ENCODE measurements around the gene CHRNA4.

Gene CHRNA4

GRCh38 chr20:63363013-63363957 lies 2.1 kb upstream of the CHRNA4 start:
- no peak for DNase-seq (ENCODE audit: low spot score)

- no peak for DNase-seq (ENCODE audit: low spot score)
Measured at GRCh38 chr20:63362436-63363009, 1.4 kb upstream of the CHRNA4 start.

- DNase-seq (ENCODE audit: low spot score), result no peak
Measured at GRCh38 chr20:63361519-63362435, 628 bp upstream of the CHRNA4 start.

- no peak for DNase-seq (ENCODE audit: low spot score)
Measured at GRCh38 chr20:63359937-63360849, 956 bp downstream of the CHRNA4 start.

- no peak for DNase-seq (ENCODE audit: low spot score)
Measured at GRCh38 chr20:63359164-63359934, 1.8 kb downstream of the CHRNA4 start.

GRCh38 chr20:63357921-63358905 lies 2.9 kb downstream of the CHRNA4 start:
- DNase-seq (ENCODE audit: low spot score), result no peak

GRCh38 chr20:63356931-63357879 lies 3.9 kb downstream of the CHRNA4 start:
- no peak for DNase-seq (ENCODE audit: low spot score)

- no peak for DNase-seq (ENCODE audit: low spot score)
Measured at GRCh38 chr20:63356511-63356910, 4.6 kb downstream of the CHRNA4 start.

- DNase-seq (ENCODE audit: low spot score), result no peak
Measured at GRCh38 chr20:63355781-63356295, 5.3 kb downstream of the CHRNA4 start.

GRCh38 chr20:63354636-63355350 lies 6.4 kb downstream of the CHRNA4 start:
- DNase-seq (ENCODE audit: low spot score), result no peak

GRCh38 chr20:63352811-63353221 lies 8.3 kb downstream of the CHRNA4 start:
- DNase-seq (ENCODE audit: low spot score), result no peak

- DNase-seq (ENCODE audit: low spot score), result no peak
Measured at GRCh38 chr20:63351811-63352591, 9.1 kb downstream of the CHRNA4 start.

- DNase-seq (ENCODE audit: low spot score), result no peak
Measured at GRCh38 chr20:63351326-63351700, 9.8 kb downstream of the CHRNA4 start.

GRCh38 chr20:63350597-63351325 lies 10.4 kb downstream of the CHRNA4 start:
- no peak for DNase-seq (ENCODE audit: low spot score)

GRCh38 chr20:63350196-63350595 lies 11.0 kb downstream of the CHRNA4 start:
- no peak for DNase-seq (ENCODE audit: low spot score)

- no peak for DNase-seq (ENCODE audit: low spot score)
Measured at GRCh38 chr20:63349516-63349895, 11.6 kb downstream of the CHRNA4 start.
